H1 (cell line): Measurements from ENCODE around the gene TPMT.

Source experiments
- EP300 ChIP-seq, 2 experiments: IDR thresholded peaks; 1 replicate in 1 of 2; 2 replicates in 1 of 2; pipeline ENCODE4 v1.6.1; 2011 to 2012; ENCODE audit warnings: low read depth in 2 of 2, low read length in 2 of 2, mild to moderate bottlenecking in 2 of 2, borderline replicate concordance in 1 of 2, inconsistent platforms in 1 of 2, moderate library complexity in 1 of 2
- POLR2A ChIP-seq, 2 experiments: IDR thresholded peaks; 1 replicate in 1 of 2; 2 replicates in 1 of 2; pipeline ENCODE4 v1.6.1; 2011; ENCODE audit warnings: low read depth in 2 of 2, low read length in 2 of 2, mild to moderate bottlenecking in 2 of 2; ENCODE audit errors: control extremely low read depth in 1 of 2
- RFX5 ChIP-seq: IDR thresholded peaks from 2 replicates; pipeline ENCODE4 v1.6.1; 2011; ENCODE audit warnings: low read depth, low read length, improper control_type of control experiment, borderline replicate concordance
- TF ChIP-seq, protein P1 (sequence below), 3 experiments: IDR thresholded peaks; 1 replicate in 2 of 3; 2 replicates in 1 of 3; pipeline versions ENCODE4 v1.5.1 to v1.6.1; 2011; ENCODE audit warnings: low read length in 3 of 3, mild to moderate bottlenecking in 3 of 3, inconsistent platforms in 2 of 3, low read depth in 1 of 3, moderate library complexity in 1 of 3; ENCODE audit not compliant: insufficient read depth in 1 of 3; ENCODE audit errors: control extremely low read depth in 1 of 3
- TF ChIP-seq, protein P2 (sequence below): IDR thresholded peaks from 2 replicates; pipeline ENCODE4 v1.6.1; 2012; ENCODE audit warnings: inconsistent platforms

DNA sequence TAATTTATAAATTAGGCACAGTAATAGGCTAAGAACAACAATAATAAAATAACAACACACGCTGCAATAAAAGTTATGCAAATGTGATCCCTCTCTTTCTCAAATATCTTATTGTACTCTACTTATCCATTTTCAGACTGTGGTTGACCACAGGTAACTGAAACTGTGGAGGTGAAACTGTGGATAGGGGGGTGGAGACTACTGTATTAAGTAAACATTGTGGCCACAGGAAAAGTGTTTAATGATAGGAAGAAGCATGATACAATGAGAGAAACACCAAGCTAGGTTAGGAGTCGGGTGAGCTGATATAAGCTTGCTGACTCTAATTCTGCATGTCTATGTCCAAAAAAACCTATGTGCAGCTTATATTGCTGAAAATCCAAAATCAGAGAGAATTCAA is 55.4 kb downstream of the TPMT start:
- TF ChIP-seq POLR2A (IDR thresholded peaks at IDR 0.05; ENCODE audit: control extremely low read depth in 1 of 2, low read depth in 2 of 2, low read length in 2 of 2) (no peak), RFX5 (no peak), EP300 (IDR thresholded peaks at IDR 0.05; ENCODE audit: borderline replicate concordance in 1 of 2, low read depth in 2 of 2, low read length in 2 of 2) (no peak)
- TF ChIP-seq, protein P1, sequence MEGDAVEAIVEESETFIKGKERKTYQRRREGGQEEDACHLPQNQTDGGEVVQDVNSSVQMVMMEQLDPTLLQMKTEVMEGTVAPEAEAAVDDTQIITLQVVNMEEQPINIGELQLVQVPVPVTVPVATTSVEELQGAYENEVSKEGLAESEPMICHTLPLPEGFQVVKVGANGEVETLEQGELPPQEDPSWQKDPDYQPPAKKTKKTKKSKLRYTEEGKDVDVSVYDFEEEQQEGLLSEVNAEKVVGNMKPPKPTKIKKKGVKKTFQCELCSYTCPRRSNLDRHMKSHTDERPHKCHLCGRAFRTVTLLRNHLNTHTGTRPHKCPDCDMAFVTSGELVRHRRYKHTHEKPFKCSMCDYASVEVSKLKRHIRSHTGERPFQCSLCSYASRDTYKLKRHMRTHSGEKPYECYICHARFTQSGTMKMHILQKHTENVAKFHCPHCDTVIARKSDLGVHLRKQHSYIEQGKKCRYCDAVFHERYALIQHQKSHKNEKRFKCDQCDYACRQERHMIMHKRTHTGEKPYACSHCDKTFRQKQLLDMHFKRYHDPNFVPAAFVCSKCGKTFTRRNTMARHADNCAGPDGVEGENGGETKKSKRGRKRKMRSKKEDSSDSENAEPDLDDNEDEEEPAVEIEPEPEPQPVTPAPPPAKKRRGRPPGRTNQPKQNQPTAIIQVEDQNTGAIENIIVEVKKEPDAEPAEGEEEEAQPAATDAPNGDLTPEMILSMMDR (IDR thresholded peaks at IDR 0.05; ENCODE audit: control extremely low read depth in 1 of 3, insufficient read depth in 1 of 3, low read depth in 1 of 3, low read length in 3 of 3), result no peak
- TF ChIP-seq, protein P2, sequence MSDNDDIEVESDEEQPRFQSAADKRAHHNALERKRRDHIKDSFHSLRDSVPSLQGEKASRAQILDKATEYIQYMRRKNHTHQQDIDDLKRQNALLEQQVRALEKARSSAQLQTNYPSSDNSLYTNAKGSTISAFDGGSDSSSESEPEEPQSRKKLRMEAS, result no peak
